H9 (cell line): Measurements from ENCODE around the gene GALNT17. TPM values are rescaled to one million over a fixed set of nuclear protein-coding genes. Genes with fewer than 3 reads are reported as not detected.
A peak's percentile ranks its signal among the peaks of the same experiment; 100 is the strongest.

Source experiments
- DNase-seq: peaks from one replicate; pipeline ENCODE4 v3.0.0-alpha.2; 2017
- H2AFZ ChIP-seq: one replicate; pipeline ENCODE4 v1.6.1; 2013; ENCODE audit warnings: mild to moderate bottlenecking, low read length, control low read depth, moderate library complexity
- H2AK5ac ChIP-seq: 2 replicates; pipeline ENCODE4 v1.6.1; 2013; ENCODE audit warnings: low read length, control low read depth, mixed read lengths; ENCODE audit not compliant: insufficient read length
- H2BK120ac ChIP-seq: one replicate; pipeline ENCODE4 v1.6.1; 2013; ENCODE audit warnings: low read depth, mild to moderate bottlenecking, low read length, control low read depth, inconsistent platforms; ENCODE audit not compliant: poor library complexity, severe bottlenecking
- H2BK12ac ChIP-seq: 2 replicates; pipeline ENCODE4 v1.6.1; 2013; ENCODE audit warnings: low read length, control low read depth, mixed read lengths, low read depth; ENCODE audit not compliant: insufficient read length
- H2BK15ac ChIP-seq: 2 replicates; pipeline ENCODE4 v1.6.1; 2013; ENCODE audit warnings: low read depth, low read length, control low read depth
- H2BK20ac ChIP-seq: one replicate; pipeline ENCODE4 v1.6.1; 2013; ENCODE audit warnings: low read depth, mild to moderate bottlenecking, low read length, control low read depth, inconsistent platforms; ENCODE audit not compliant: poor library complexity, severe bottlenecking
- H2BK5ac ChIP-seq: 2 replicates; pipeline ENCODE4 v1.6.1; 2013; ENCODE audit warnings: low read length, control low read depth, mixed read lengths; ENCODE audit not compliant: insufficient read length
- H3K14ac ChIP-seq: 2 replicates; pipeline ENCODE4 v1.6.1; 2013; ENCODE audit warnings: low read length, control low read depth; ENCODE audit not compliant: insufficient read depth
- H3K18ac ChIP-seq: 2 replicates; pipeline ENCODE4 v1.6.1; 2013; ENCODE audit warnings: low read depth, mild to moderate bottlenecking, mixed read lengths, low read length, control low read depth; ENCODE audit not compliant: insufficient read length
- H3K23ac ChIP-seq: 2 replicates; pipeline ENCODE4 v1.6.1; 2013; ENCODE audit warnings: low read length, control low read depth, mixed read lengths, low read depth; ENCODE audit not compliant: insufficient read length
- H3K23me2 ChIP-seq: 2 replicates; pipeline ENCODE4 v1.6.1; 2013; ENCODE audit warnings: low read depth, mild to moderate bottlenecking, mixed read lengths, low read length, control low read depth; ENCODE audit not compliant: insufficient read length, poor library complexity, severe bottlenecking
- H3K27ac ChIP-seq: 2 replicates; pipeline ENCODE4 v1.5.1; 2013; ENCODE audit warnings: low read length, control low read depth, mixed read lengths, low read depth; ENCODE audit not compliant: insufficient read length
- H3K27me3 ChIP-seq: 2 replicates; pipeline ENCODE4 v1.6.1; 2013; ENCODE audit warnings: low read length, control low read depth, inconsistent platforms; ENCODE audit not compliant: insufficient read depth
- H3K4ac ChIP-seq: 2 replicates; pipeline ENCODE4 v1.6.1; 2013; ENCODE audit warnings: low read depth, mild to moderate bottlenecking, control low read depth, inconsistent platforms, low read length, moderate library complexity
- H3K4me1 ChIP-seq: 2 replicates; pipeline ENCODE4 v1.6.1; 2013; ENCODE audit warnings: low read length, control low read depth, inconsistent platforms; ENCODE audit not compliant: insufficient read depth
- H3K4me2 ChIP-seq: 2 replicates; pipeline ENCODE4 v1.6.1; 2013; ENCODE audit warnings: low read length, control low read depth, mixed read lengths; ENCODE audit not compliant: insufficient read length, insufficient read depth
- H3K56ac ChIP-seq: 2 replicates; pipeline ENCODE4 v1.6.1; 2013; ENCODE audit warnings: low read depth, mild to moderate bottlenecking, mixed read lengths, low read length, control low read depth; ENCODE audit not compliant: insufficient read length
- H3K79me1 ChIP-seq: 2 replicates; pipeline ENCODE4 v1.6.1; 2013; ENCODE audit warnings: low read depth, mild to moderate bottlenecking, moderate library complexity, low read length, control low read depth, inconsistent platforms; ENCODE audit not compliant: insufficient read depth, poor library complexity, severe bottlenecking
- H3K79me2 ChIP-seq: 2 replicates; pipeline ENCODE4 v1.6.1; 2013; ENCODE audit warnings: low read length, control low read depth, inconsistent platforms; ENCODE audit not compliant: insufficient read depth
- H3K9ac ChIP-seq: 2 replicates; pipeline ENCODE4 v1.6.1; 2013; ENCODE audit warnings: low read length, control low read depth, mixed read lengths; ENCODE audit not compliant: insufficient read length; ENCODE audit errors: extremely low read depth
- H3K9me3 ChIP-seq: one replicate; pipeline ENCODE4 v1.6.1; 2013; ENCODE audit warnings: low read depth, low read length, inconsistent platforms; ENCODE audit not compliant: control insufficient read depth
- H3T11ph ChIP-seq: one replicate; pipeline ENCODE4 v1.6.1; 2013; ENCODE audit warnings: mild to moderate bottlenecking, low read length, control low read depth, inconsistent platforms
- H4K20me1 ChIP-seq: one replicate; pipeline ENCODE4 v1.6.1; 2013; ENCODE audit not compliant: control insufficient read depth, insufficient read length, insufficient read depth
- H4K5ac ChIP-seq: 2 replicates; pipeline ENCODE4 v1.6.1; 2013; ENCODE audit warnings: low read depth, mild to moderate bottlenecking, mixed read lengths, low read length, control low read depth; ENCODE audit not compliant: insufficient read length
- H4K8ac ChIP-seq: replicated peaks from 2 replicates; pipeline ENCODE4 v1.6.1; 2013; ENCODE audit warnings: low read length, control low read depth, mixed read lengths, low read depth; ENCODE audit not compliant: insufficient read length
- H4K91ac ChIP-seq: 2 replicates; pipeline ENCODE4 v1.6.1; 2013; ENCODE audit warnings: low read depth, mild to moderate bottlenecking, moderate library complexity, mixed read lengths, low read length, control low read depth; ENCODE audit not compliant: insufficient read length
- H3K27ac Mint-ChIP-seq, 3 experiments: 2 replicates in 2 of 3; 3 replicates in 1 of 3; pipeline ENCODE4 v1.8.0; 2020 to 2021; ENCODE audit warnings: mixed read lengths in 3 of 3, mild to moderate bottlenecking in 1 of 3, moderate library complexity in 1 of 3
- H3K27me3 Mint-ChIP-seq: 2 replicates; pipeline ENCODE4 v1.8.0; 2021; ENCODE audit warnings: low read depth, mild to moderate bottlenecking, moderate library complexity, mixed read lengths
- H3K36me3 Mint-ChIP-seq, 3 experiments: 2 replicates in 2 of 3; 3 replicates in 1 of 3; pipeline ENCODE4 v1.8.0; 2020 to 2021; ENCODE audit warnings: low read depth in 3 of 3, mixed read lengths in 3 of 3; ENCODE audit not compliant: insufficient read depth in 1 of 3
- H3K4me1 Mint-ChIP-seq, 2 experiments: 2 replicates each; pipeline ENCODE4 v1.8.0; 2020; ENCODE audit warnings: mixed read lengths in 2 of 2
- H3K4me3 Mint-ChIP-seq, 2 experiments: 2 replicates in 1 of 2; 3 replicates in 1 of 2; pipeline ENCODE4 v1.8.0; 2020 to 2021; ENCODE audit warnings: mild to moderate bottlenecking in 2 of 2, mixed read lengths in 2 of 2, moderate library complexity in 1 of 2
- H3K9me3 Mint-ChIP-seq, 2 experiments: 2 replicates in 1 of 2; 3 replicates in 1 of 2; pipeline ENCODE4 v1.8.0; 2020; ENCODE audit warnings: mild to moderate bottlenecking in 2 of 2, mixed read lengths in 2 of 2, moderate library complexity in 1 of 2
- CTCF ChIP-seq: fragments of 200-600 bp; sonication (generic); conservative IDR thresholded peaks from 3 replicates; pipeline ENCODE4 v1.8.0; 2021; ENCODE audit warnings: antibody characterized with exemption, mild to moderate bottlenecking
- WGBS: extraction: QIAGEN DNeasy Blood & Tissue Kit; methylation state at CpG from one replicate; pipeline ENCODE4 v1.1.7; 2013; ENCODE audit warnings: missing lambda C conversion rate, low lambda C conversion rate, mixed read lengths; ENCODE audit not compliant: insufficient read length; ENCODE audit errors: extremely low coverage; 5-methylcytosine and 5-hydroxymethylcytosine counted together
- total RNA-seq: library from RNA; stranded (reverse); gene quantifications from 2 replicates; pipeline ENCODE4 v1.2.1, GENCODE V29; 2021

Gene GALNT17
- total RNA-seq, 1 experiment from 2014 or later: 43.2 TPM

- no peak for DNase-seq
- H3K4me1 Mint-ChIP-seq: peaks cover 45 to 55% of the 10 kb centered on the region in 2 experiments
These were observed 505.6 kb downstream of the GALNT17 start for GRCh38 chr7:71637578-71637977.

More at GRCh38 chr7:71637578-71637977, 505.6 kb downstream of the GALNT17 start:
- Histone ChIP-seq H3K4ac (no peak overlapping the region), H4K20me1 (no peaks in the 10 kb centered on the region), H4K91ac (no peak overlapping the region), H3K56ac (no peak overlapping the region), H3K4me1 (peaks cover 24% of the 10 kb centered on the region), H3K9me3 (no peaks in the 10 kb centered on the region), H2BK12ac (no peak overlapping the region), H3K23ac (no peak overlapping the region), H3K9ac (no peak overlapping the region), H3K18ac (no peak overlapping the region), H4K8ac (no peak overlapping the region), H2BK5ac (no peak overlapping the region), H2AFZ (no peak overlapping the region), H2AK5ac (no peak overlapping the region), H2BK120ac (no peak overlapping the region), H3K79me1 (no peaks in the 10 kb centered on the region), H3K4me2 (no peak overlapping the region), H2BK20ac (no peak overlapping the region), H3K23me2 (no peaks in the 10 kb centered on the region), H3K27me3 (no peaks in the 10 kb centered on the region), H3T11ph (no peak overlapping the region), H3K14ac (no peak overlapping the region), H4K5ac (no peak overlapping the region), H3K27ac (no peak overlapping the region), H3K79me2 (no peaks in the 10 kb centered on the region), H2BK15ac (no peak overlapping the region)
- no peaks in the 10 kb centered on the region for H3K9me3 Mint-ChIP-seq
- peak overlapping the region in 1 of 3 experiments; percentile 51; a peak in 2 of 7 replicates for H3K27ac Mint-ChIP-seq
- no peaks in the 10 kb centered on the region for H3K27me3 Mint-ChIP-seq
- H3K36me3 Mint-ChIP-seq: peaks cover 0 to 4% (median 4%) of the 10 kb centered on the region in 3 experiments; a peak in 2 of 7 replicates
- no peak overlapping the region for H3K4me3 Mint-ChIP-seq
- no CpG with 5 or more reads among the region's 6 CpGs for WGBS
- TF ChIP-seq CTCF: no peak
